GM12801 (cell line): ENCODE measurements around the gene LMO7.

Experiments
- CTCF ChIP-seq: IDR thresholded peaks from one replicate; pipeline ENCODE4 v1.5.1; 2011; ENCODE audit warnings: control low read depth; ENCODE audit not compliant: insufficient read length; ENCODE audit errors: extremely low read depth

LMO7 gene

GRCh38 chr13:75838366-75839005 is 202.4 kb downstream of the LMO7 start:
- TF ChIP-seq CTCF = no peak

GRCh38 chr13:75839406-75839805 is 203.3 kb downstream of the LMO7 start:
- no peak for TF ChIP-seq CTCF

- TF ChIP-seq CTCF = no peak
Measured at GRCh38 chr13:75841905-75842304, 205.8 kb downstream of the LMO7 start.

GRCh38 chr13:75843074-75843473 is 206.9 kb downstream of the LMO7 start:
- TF ChIP-seq CTCF = no peak

- TF ChIP-seq CTCF = no peak
Measured at GRCh38 chr13:75843991-75844390, 207.9 kb downstream of the LMO7 start.

GRCh38 chr13:75847588-75847987 is 211.5 kb downstream of the LMO7 start:
- no peak for TF ChIP-seq CTCF

- TF ChIP-seq CTCF = no peak
Measured at GRCh38 chr13:75850916-75851315, 214.8 kb downstream of the LMO7 start.
